ENCODE data around the gene CECR2.
"Not testable (repeated sequence)": the region's sequence is repeated elsewhere in the genome, so short reads cannot be mapped to it uniquely, and the experiment has no call there.

Gene CECR2

GRCh38 chr22:17514084-17514483 lies 144.8 kb downstream of the CECR2 start:
- DNase-seq (ENCODE audit: low read depth): no peak

GRCh38 chr22:17518406-17518805 lies 149.1 kb downstream of the CECR2 start:
- no peak for DNase-seq (ENCODE audit: low read depth)

GRCh38 chr22:17521971-17522370 lies 152.7 kb downstream of the CECR2 start:
- not testable (repeated sequence) for DNase-seq (ENCODE audit: low read depth)

- no peak for DNase-seq (ENCODE audit: low read depth)
Observed at GRCh38 chr22:17523925-17524324, 154.7 kb downstream of the CECR2 start.

GRCh38 chr22:17536269-17536668 lies 167.0 kb downstream of the CECR2 start:
- DNase-seq (ENCODE audit: low read depth): no peak

GRCh38 chr22:17537155-17537554 lies 167.9 kb downstream of the CECR2 start:
- DNase-seq (ENCODE audit: low read depth): no peak

- no peak for DNase-seq (ENCODE audit: low read depth)
Observed at GRCh38 chr22:17540481-17540880, 171.2 kb downstream of the CECR2 start.

- no peak for DNase-seq (ENCODE audit: low read depth)
Observed at GRCh38 chr22:17541476-17541875, 172.2 kb downstream of the CECR2 start.

GRCh38 chr22:17542452-17542851 lies 173.2 kb downstream of the CECR2 start:
- no peak for DNase-seq (ENCODE audit: low read depth)

- DNase-seq (ENCODE audit: low read depth): no peak
Observed at GRCh38 chr22:17548010-17548755, 178.9 kb downstream of the CECR2 start.

GRCh38 chr22:17548756-17549035 lies 179.4 kb downstream of the CECR2 start:
- DNase-seq (ENCODE audit: low read depth): no peak

- no peak for DNase-seq (ENCODE audit: low read depth)
Observed at GRCh38 chr22:17549183-17549582, 179.9 kb downstream of the CECR2 start.

- no peak for DNase-seq (ENCODE audit: low read depth)
Observed at GRCh38 chr22:17549655-17550054, 180.4 kb downstream of the CECR2 start.

- no peak for DNase-seq (ENCODE audit: low read depth)
Observed at GRCh38 chr22:17552737-17553136, 183.5 kb downstream of the CECR2 start.

GRCh38 chr22:17554814-17555213 lies 185.6 kb downstream of the CECR2 start:
- DNase-seq (ENCODE audit: low read depth): no peak

GRCh38 chr22:17559188-17559587 lies 189.9 kb downstream of the CECR2 start:
- DNase-seq (ENCODE audit: low read depth): no peak

- DNase-seq (ENCODE audit: low read depth): no peak
Observed at GRCh38 chr22:17562906-17563870, 193.9 kb downstream of the CECR2 start, which contains the start of gene SLC25A18. Gene SLC25A18 (plus strand): TSS chr22:17563498. CDS start chr22:17579945, 16,447 bp downstream.

GRCh38 chr22:17563936-17564391 lies 194.7 kb downstream of the CECR2 start:
- DNase-seq (ENCODE audit: low read depth): no peak

GRCh38 chr22:17566016-17566687 lies 196.9 kb downstream of the CECR2 start:
- DNase-seq (ENCODE audit: low read depth): not testable (repeated sequence)

- DNase-seq (ENCODE audit: low read depth): no peak
Observed at GRCh38 chr22:17566776-17567175, 197.5 kb downstream of the CECR2 start.

GRCh38 chr22:17569971-17570511 lies 200.8 kb downstream of the CECR2 start:
- no peak for DNase-seq (ENCODE audit: low read depth)
